ENCODE data around the gene ANGPT4. TPM values are rescaled to one million over a fixed set of nuclear protein-coding genes. Genes with fewer than 3 reads are reported as not detected.

The ANGPT4 gene
- total RNA-seq, 4 donors from 2014 or later, result 0.14 TPM; not detected in 3

DNA sequence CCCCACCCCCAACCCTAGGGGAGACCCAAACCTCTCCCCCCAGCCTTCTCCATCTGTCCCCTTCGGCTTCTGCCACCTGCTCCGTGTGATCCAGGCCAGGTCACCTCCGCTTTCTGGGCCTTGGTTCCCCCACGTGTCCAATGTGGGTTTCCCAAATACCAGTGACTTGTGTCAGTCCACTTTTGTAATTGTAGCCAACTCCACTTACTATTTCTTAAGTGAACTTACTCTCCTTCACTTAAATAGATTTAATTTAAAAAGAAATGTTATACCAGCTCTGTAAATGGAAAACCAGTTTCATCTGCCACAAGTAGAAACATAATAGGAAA, 92.6 kb downstream of the ANGPT4 start:
- Histone ChIP-seq H3K27ac (no peak overlapping the region), H3K36me3 (no peaks in the 10 kb centered on the region), H3K27me3 (no peaks in the 10 kb centered on the region), H3K4me1 (peaks cover 0 to 12% (median 0%) of the 10 kb centered on the region in 4 donors), H3K9me3 (no peaks in the 10 kb centered on the region), H3K4me3 (no peak overlapping the region)
- in situ Hi-C loops (cut with MboI; ENCODE audit: low pct_ligation_motif_present in 1 of 4, low pct_unique_long_range_greater_than_20kb in 1 of 4, low sequenced_read_pairs in 3 of 4) (loop anchor here in 3 of 4 donors (25.0 kb wide), 2 partner anchors 289 to 389 kb away; partner anchors contain the start of genes C20orf202 (in 2 of the 3) and PSMF1 (in 1 of the 3)), intact Hi-C loops (cut with DNase I; ENCODE audit: low total_unique reads) (no loop called here)
- WGBS, 2 donors (ENCODE audit: low coverage in 1 of 2), result 80 to 90% methylated on average over 1 to 4 of the region's 4 CpGs
- TF ChIP-seq, protein P1, sequence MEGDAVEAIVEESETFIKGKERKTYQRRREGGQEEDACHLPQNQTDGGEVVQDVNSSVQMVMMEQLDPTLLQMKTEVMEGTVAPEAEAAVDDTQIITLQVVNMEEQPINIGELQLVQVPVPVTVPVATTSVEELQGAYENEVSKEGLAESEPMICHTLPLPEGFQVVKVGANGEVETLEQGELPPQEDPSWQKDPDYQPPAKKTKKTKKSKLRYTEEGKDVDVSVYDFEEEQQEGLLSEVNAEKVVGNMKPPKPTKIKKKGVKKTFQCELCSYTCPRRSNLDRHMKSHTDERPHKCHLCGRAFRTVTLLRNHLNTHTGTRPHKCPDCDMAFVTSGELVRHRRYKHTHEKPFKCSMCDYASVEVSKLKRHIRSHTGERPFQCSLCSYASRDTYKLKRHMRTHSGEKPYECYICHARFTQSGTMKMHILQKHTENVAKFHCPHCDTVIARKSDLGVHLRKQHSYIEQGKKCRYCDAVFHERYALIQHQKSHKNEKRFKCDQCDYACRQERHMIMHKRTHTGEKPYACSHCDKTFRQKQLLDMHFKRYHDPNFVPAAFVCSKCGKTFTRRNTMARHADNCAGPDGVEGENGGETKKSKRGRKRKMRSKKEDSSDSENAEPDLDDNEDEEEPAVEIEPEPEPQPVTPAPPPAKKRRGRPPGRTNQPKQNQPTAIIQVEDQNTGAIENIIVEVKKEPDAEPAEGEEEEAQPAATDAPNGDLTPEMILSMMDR (IDR thresholded peaks at IDR 0.05), result no peak
- TF ChIP-seq POLR2AphosphoS5 (IDR thresholded peaks at IDR 0.05) (no peak), POLR2A (IDR thresholded peaks at IDR 0.05) (no peak), EP300 (IDR thresholded peaks at IDR 0.05; ENCODE audit: low read depth) (no peak)
- no peak for DNase-seq

DNA sequence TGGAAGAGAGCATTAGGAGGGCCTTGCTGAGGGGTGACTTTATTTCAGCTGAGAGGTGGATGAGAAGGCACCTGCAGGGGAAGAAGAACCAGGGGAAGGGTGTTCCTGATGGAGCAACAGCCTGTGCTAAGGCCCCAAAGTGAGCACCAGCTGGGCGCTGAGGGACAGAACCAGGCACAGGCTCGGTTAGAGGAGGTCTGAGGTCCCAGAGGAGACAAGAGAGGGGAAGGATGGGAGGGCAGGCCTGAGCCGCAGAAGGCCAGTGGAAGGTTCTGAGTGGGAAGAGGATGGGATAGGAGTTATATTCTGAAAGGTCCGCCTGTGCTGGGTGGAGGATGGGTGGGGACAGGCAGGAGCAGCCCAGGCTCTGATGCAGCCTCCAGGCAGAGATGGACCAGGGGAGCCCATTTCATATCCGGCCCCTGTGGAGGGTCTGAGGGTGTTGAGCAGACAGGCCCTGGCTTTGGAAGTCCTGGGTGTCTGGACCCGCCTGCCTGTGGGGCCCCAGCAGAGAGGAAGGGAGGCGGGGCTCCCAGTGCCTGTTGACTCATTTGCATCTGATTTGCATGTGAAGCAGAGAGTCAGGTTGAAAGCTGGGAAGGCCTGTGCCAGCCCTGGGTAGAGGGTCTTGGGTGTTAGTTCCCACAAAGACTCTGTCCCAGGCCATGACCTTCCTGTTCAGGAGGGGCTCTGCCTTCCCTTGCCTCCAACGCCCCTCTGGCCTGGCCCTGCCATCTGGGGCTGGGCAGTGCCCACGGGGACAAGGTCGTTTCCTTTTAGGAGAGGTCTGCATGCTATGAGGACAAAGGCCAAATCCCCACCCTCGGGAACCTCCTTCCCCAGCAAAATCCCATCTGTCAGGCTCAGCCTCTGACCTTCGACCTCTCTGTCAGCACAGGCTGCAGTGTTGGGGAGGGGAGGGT, 93.2 kb downstream of the ANGPT4 start:
- Histone ChIP-seq H3K27me3 (no peaks in the 10 kb centered on the region), H3K4me3 (no peak overlapping the region), H3K27ac (no peak overlapping the region), H3K36me3 (no peaks in the 10 kb centered on the region), H3K4me1 (peaks cover 0 to 12% (median 0%) of the 10 kb centered on the region in 4 donors), H3K9me3 (no peaks in the 10 kb centered on the region)
- in situ Hi-C loops (cut with MboI; ENCODE audit: low pct_ligation_motif_present in 1 of 4, low pct_unique_long_range_greater_than_20kb in 1 of 4, low sequenced_read_pairs in 3 of 4), result loop anchor here in 3 of 4 donors (25.0 kb wide), 2 partner anchors 289 to 389 kb away; partner anchors contain the start of genes C20orf202 (in 2 of the 3) and PSMF1 (in 1 of the 3)
- TF ChIP-seq POLR2AphosphoS5 (IDR thresholded peaks at IDR 0.05) (no peak), POLR2A (IDR thresholded peaks at IDR 0.05) (no peak), EP300 (IDR thresholded peaks at IDR 0.05; ENCODE audit: low read depth) (no peak)
- TF ChIP-seq, protein P1 (IDR thresholded peaks at IDR 0.05), result no peak
- intact Hi-C loops (cut with DNase I; ENCODE audit: low total_unique reads), result no loop called here
- WGBS, 2 donors (ENCODE audit: low coverage in 1 of 2), result 62 to 81% methylated on average over 3 to 10 of the region's 12 CpGs
- peak; percentile 10 for DNase-seq

DNA sequence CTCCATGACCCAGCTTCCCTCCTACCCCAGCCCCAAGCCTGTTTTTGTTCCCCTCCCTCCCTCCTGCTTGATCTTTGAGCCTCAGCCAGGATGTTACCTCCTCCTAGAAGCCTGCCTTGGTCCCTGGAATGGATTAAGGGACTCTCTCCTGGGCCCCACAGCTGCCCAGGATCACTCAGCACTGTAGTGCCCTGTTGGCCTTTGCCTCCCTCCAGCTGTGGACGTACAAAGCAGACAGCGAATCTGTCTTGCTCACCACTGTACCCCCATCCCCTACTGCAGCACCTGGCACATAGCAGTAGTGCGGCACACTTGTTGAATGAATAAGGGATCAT, 94.4 kb downstream of the ANGPT4 start:
- intact Hi-C loops (cut with DNase I; ENCODE audit: low total_unique reads), result no loop called here
- no peak for DNase-seq
- H3K27me3 ChIP-seq, result no peaks in the 10 kb centered on the region
- TF ChIP-seq POLR2AphosphoS5 (IDR thresholded peaks at IDR 0.05) (no peak), POLR2A (IDR thresholded peaks at IDR 0.05) (no peak), EP300 (IDR thresholded peaks at IDR 0.05; ENCODE audit: low read depth) (no peak)
- TF ChIP-seq, protein P1 (IDR thresholded peaks at IDR 0.05), result no peak
- H3K4me3 ChIP-seq, result no peak overlapping the region
- 97% methylated on average over 3 of the region's 3 CpGs; no CpG with 5 or more reads in 1 of the 2 donors for WGBS, 2 donors (ENCODE audit: low coverage in 1 of 2)
- H3K4me1 ChIP-seq, result peaks cover 0 to 12% (median 0%) of the 10 kb centered on the region in 4 donors
- in situ Hi-C loops (cut with MboI; ENCODE audit: low pct_ligation_motif_present in 1 of 4, low pct_unique_long_range_greater_than_20kb in 1 of 4, low sequenced_read_pairs in 3 of 4), result loop anchor here in 3 of 4 donors (25.0 kb wide), 2 partner anchors 291 to 391 kb away; partner anchors contain the start of genes C20orf202 (in 2 of the 3) and PSMF1 (in 1 of the 3)
- H3K27ac ChIP-seq, result no peak overlapping the region
- no peaks in the 10 kb centered on the region for H3K36me3 ChIP-seq
- H3K9me3 ChIP-seq, result no peaks in the 10 kb centered on the region

DNA sequence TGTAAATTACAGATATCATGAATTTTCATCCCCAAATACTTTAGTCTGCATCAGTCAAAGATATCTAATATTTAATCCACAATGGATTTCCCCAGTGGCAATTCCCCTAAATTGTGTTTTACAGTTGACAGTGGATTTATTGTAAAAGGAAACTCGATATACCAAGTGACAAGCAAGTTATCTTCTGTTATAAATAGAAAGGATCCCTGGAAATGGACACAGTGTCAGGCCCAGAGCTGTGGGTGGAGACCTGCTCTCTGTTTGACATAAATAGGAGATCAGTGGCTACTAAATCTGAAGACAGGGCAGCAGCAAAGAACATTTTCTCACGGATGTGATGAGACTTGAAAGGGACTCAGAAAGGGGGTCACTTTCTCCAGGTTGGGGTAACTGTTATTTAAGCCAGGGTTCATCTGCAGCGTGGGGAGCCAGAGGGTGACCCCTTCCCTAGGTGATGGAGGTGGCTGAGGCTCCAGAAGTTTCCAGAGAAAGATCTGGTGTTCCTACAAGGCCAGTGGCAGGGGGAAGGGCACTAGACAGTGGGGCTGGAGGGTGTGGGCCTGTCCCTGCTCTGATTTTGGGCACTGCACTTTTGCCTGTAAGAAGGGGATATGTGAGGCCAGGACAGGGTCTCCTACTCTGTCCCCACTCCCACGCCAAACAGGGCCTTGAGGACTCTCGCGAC, 94.9 kb downstream of the ANGPT4 start:
- DNase-seq, result no peak

More for the DNA sequence above, 94.9 kb downstream of the ANGPT4 start:
- TF ChIP-seq, protein P1 (IDR thresholded peaks at IDR 0.05), result no peak
- TF ChIP-seq POLR2AphosphoS5 (IDR thresholded peaks at IDR 0.05) (no peak), EP300 (IDR thresholded peaks at IDR 0.05; ENCODE audit: low read depth) (no peak), POLR2A (IDR thresholded peaks at IDR 0.05) (no peak)
- no peaks in the 10 kb centered on the region for H3K36me3 ChIP-seq
- intact Hi-C loops (cut with DNase I; ENCODE audit: low total_unique reads), result no loop called here
- in situ Hi-C loops (cut with MboI; ENCODE audit: low pct_ligation_motif_present in 1 of 4, low pct_unique_long_range_greater_than_20kb in 1 of 4, low sequenced_read_pairs in 3 of 4), result loop anchor here in 3 of 4 donors (25.0 kb wide), 2 partner anchors 291 to 391 kb away; partner anchors contain the start of genes C20orf202 (in 2 of the 3) and PSMF1 (in 1 of the 3)
- H3K4me1 ChIP-seq, result peaks cover 0 to 12% (median 0%) of the 10 kb centered on the region in 4 donors
- H3K9me3 ChIP-seq, result no peaks in the 10 kb centered on the region
- H3K27me3 ChIP-seq, result peaks cover 2% of the 10 kb centered on the region
- no peak overlapping the region for H3K27ac ChIP-seq
- no peak overlapping the region for H3K4me3 ChIP-seq
- WGBS, 2 donors (ENCODE audit: low coverage in 1 of 2), result 33 to 79% methylated on average over 1 to 6 of the region's 6 CpGs

Data from transverse colon (tissue), 4 donors.